HEK293 (cell line): ENCODE data around the gene ABCF1.

Source experiments
- CTCF ChIA-PET: fragments of 350-600 bp; formaldehyde crosslinking; extraction: SDS; loops from one replicate; lab custom pipeline; 2021; ENCODE audit warnings: antibody characterized with exemption; lab: Yijun Ruan, JAX
- POLR2A ChIA-PET: fragments of 300-600 bp; formaldehyde crosslinking; extraction: SDS; loops from one replicate; lab custom pipeline; 2020; ENCODE audit warnings: antibody characterized with exemption, inconsistent platforms; lab: Yijun Ruan, JAX
- H3K27ac ChIP-seq: fragments of 200-500 bp; sonication (Bioruptor generic); 2 replicates; pipeline ENCODE4 v1.5.1; 2014; ENCODE audit warnings: low read depth, low read length, control low read depth, inconsistent platforms; ENCODE audit errors: extremely low read depth
- H3K36me3 ChIP-seq, 2 experiments: fragments of 200-500 bp in 1 of 2; sonication (Bioruptor generic) in 1 of 2; 1 replicate in 1 of 2; 2 replicates in 1 of 2; pipeline ENCODE4 v1.5.1; 2014 to 2017; ENCODE audit warnings: inconsistent platforms in 2 of 2, low read length in 2 of 2; ENCODE audit not compliant: control insufficient read depth in 2 of 2, insufficient read depth in 1 of 2
- H3K4me1 ChIP-seq: fragments of 200-500 bp; sonication (Bioruptor generic); 2 replicates; pipeline ENCODE4 v1.5.1; 2014; ENCODE audit warnings: mild to moderate bottlenecking, low read length, inconsistent platforms; ENCODE audit not compliant: control insufficient read depth, insufficient read depth
- H3K4me3 ChIP-seq: 2 replicates; pipeline ENCODE4 v1.5.1; 2011; ENCODE audit warnings: low read depth, mild to moderate bottlenecking, control low read depth, low read length, moderate library complexity
- H3K9me3 ChIP-seq: fragments of 200-500 bp; sonication (Bioruptor generic); 2 replicates; pipeline ENCODE4 v1.5.1; 2014; ENCODE audit warnings: low read depth, low read length, inconsistent platforms; ENCODE audit not compliant: control insufficient read depth, insufficient read depth
- FEZF1 ChIP-seq: fragments of 450-650 bp; formaldehyde crosslinking; IDR thresholded peaks from 2 replicates; pipeline ENCODE4 v1.5.1; 2016; ENCODE audit warnings: missing biosample characterization, missing genetic modification characterization
- KLF7 ChIP-seq: fragments of 450-650 bp; formaldehyde crosslinking; IDR thresholded peaks from 2 replicates; pipeline ENCODE4 v1.5.1; 2016; ENCODE audit warnings: missing biosample characterization, missing genetic modification characterization, borderline replicate concordance
- KLF8 ChIP-seq: fragments of 450-650 bp; formaldehyde crosslinking; IDR thresholded peaks from 2 replicates; pipeline ENCODE4 v1.5.1; 2016; ENCODE audit warnings: missing biosample characterization, missing genetic modification characterization
- PRDM1 ChIP-seq: fragments of 450-650 bp; formaldehyde crosslinking; IDR thresholded peaks from 2 replicates; pipeline ENCODE4; 2016; ENCODE audit warnings: missing biosample characterization, missing genetic modification characterization
- SALL2 ChIP-seq: fragments of 450-650 bp; formaldehyde crosslinking; IDR thresholded peaks from 2 replicates; pipeline ENCODE4 v1.5.0; 2017; ENCODE audit warnings: missing biosample characterization, mild to moderate bottlenecking, missing genetic modification characterization, borderline replicate concordance
- YY1 ChIP-seq: fragments of 450-650 bp; formaldehyde crosslinking; IDR thresholded peaks from 2 replicates; pipeline ENCODE4 v1.5.1; 2018; ENCODE audit warnings: missing biosample characterization, missing genetic modification characterization
- ZFHX2 ChIP-seq: fragments of 450-650 bp; formaldehyde crosslinking; conservative IDR thresholded peaks from 2 replicates; pipeline ENCODE4 v1.5.1; 2016; ENCODE audit warnings: missing biosample characterization, missing genetic modification characterization
- ZNF114 ChIP-seq: fragments of 450-650 bp; formaldehyde crosslinking; IDR thresholded peaks from 2 replicates; pipeline ENCODE4 v1.5.0; 2017; ENCODE audit warnings: missing biosample characterization, missing genetic modification characterization
- ZNF132 ChIP-seq: fragments of 450-650 bp; formaldehyde crosslinking; IDR thresholded peaks from 2 replicates; pipeline ENCODE4 v1.5.1; 2017; ENCODE audit warnings: missing biosample characterization, missing genetic modification characterization, borderline replicate concordance
- ZNF16 ChIP-seq: fragments of 450-650 bp; formaldehyde crosslinking; IDR thresholded peaks from 2 replicates; pipeline ENCODE4 v1.5.1; 2016; ENCODE audit warnings: low read depth, missing biosample characterization, missing genetic modification characterization
- ZNF2 ChIP-seq: fragments of 450-650 bp; formaldehyde crosslinking; IDR thresholded peaks from 2 replicates; pipeline ENCODE4 v1.5.1; 2016; ENCODE audit warnings: missing biosample characterization, missing genetic modification characterization
- ZNF248 ChIP-seq: fragments of 450-650 bp; formaldehyde crosslinking; IDR thresholded peaks from 2 replicates; pipeline ENCODE4 v1.5.1; 2017; ENCODE audit warnings: missing biosample characterization, missing genetic modification characterization
- ZNF274 ChIP-seq, 2 experiments: fragments of 200-500 bp in 1 of 2; fragments of 450-650 bp in 1 of 2; sonication (Bioruptor generic) in 1 of 2; formaldehyde crosslinking in 1 of 2; IDR thresholded peaks; 2 replicates each; pipeline versions ENCODE4 v1.5.1 to v1.6.1; 2014 to 2016; ENCODE audit warnings: borderline replicate concordance in 1 of 2, inconsistent platforms in 1 of 2, low read length in 1 of 2, missing biosample characterization in 1 of 2, missing genetic modification characterization in 1 of 2
- ZNF280D ChIP-seq: fragments of 450-650 bp; formaldehyde crosslinking; IDR thresholded peaks from 2 replicates; pipeline ENCODE4 v1.5.1; 2016; ENCODE audit warnings: missing biosample characterization, missing genetic modification characterization
- ZNF488 ChIP-seq: fragments of 450-650 bp; formaldehyde crosslinking; IDR thresholded peaks from 2 replicates; pipeline ENCODE4 v1.5.1; 2016; ENCODE audit warnings: missing biosample characterization, missing genetic modification characterization
- ZNF555 ChIP-seq: fragments of 450-650 bp; formaldehyde crosslinking; conservative IDR thresholded peaks from 2 replicates; pipeline ENCODE4 v1.5.1; 2017; ENCODE audit warnings: missing biosample characterization, mild to moderate bottlenecking, missing genetic modification characterization, inconsistent platforms
- ZNF623 ChIP-seq: fragments of 450-650 bp; formaldehyde crosslinking; IDR thresholded peaks from 2 replicates; pipeline ENCODE4 v1.5.1; 2016; ENCODE audit warnings: missing biosample characterization, missing genetic modification characterization
- ZNF645 ChIP-seq: fragments of 450-650 bp; formaldehyde crosslinking; IDR thresholded peaks from 2 replicates; pipeline ENCODE4; 2016; ENCODE audit warnings: missing biosample characterization, missing genetic modification characterization
- ZNF654 ChIP-seq: fragments of 450-650 bp; formaldehyde crosslinking; IDR thresholded peaks from 2 replicates; pipeline ENCODE4 v1.5.1; 2016; ENCODE audit warnings: low read depth, missing biosample characterization, missing genetic modification characterization
- ZNF707 ChIP-seq: fragments of 450-650 bp; formaldehyde crosslinking; IDR thresholded peaks from 2 replicates; pipeline ENCODE4 v1.5.1; 2016; ENCODE audit warnings: missing biosample characterization, missing genetic modification characterization
- ZSCAN30 ChIP-seq: fragments of 450-650 bp; IDR thresholded peaks from 2 replicates; pipeline ENCODE4 v1.5.1; 2018; ENCODE audit warnings: missing biosample characterization, mild to moderate bottlenecking, missing genetic modification characterization, moderate library complexity
- TF ChIP-seq, protein P1 (sequence below): fragments of 450-650 bp; formaldehyde crosslinking; IDR thresholded peaks from 2 replicates; pipeline ENCODE4 v1.5.1; 2016; ENCODE audit warnings: missing biosample characterization, missing genetic modification characterization, low read depth
- TF ChIP-seq, protein P2 (sequence below): fragments of 450-650 bp; formaldehyde crosslinking; optimal IDR thresholded peaks from 2 replicates; pipeline ENCODE3; 2016; ENCODE audit warnings: missing biosample characterization, mild to moderate bottlenecking, missing genetic modification characterization
- TF ChIP-seq, protein P3 (sequence below): fragments of 450-650 bp; formaldehyde crosslinking; IDR thresholded peaks from 2 replicates; pipeline ENCODE4 v1.5.1; 2017; ENCODE audit warnings: missing biosample characterization, mild to moderate bottlenecking, missing genetic modification characterization, moderate library complexity

Gene ABCF1

GRCh38 chr6:30614044-30614842 lies 43.0 kb downstream of the ABCF1 start:
- POLR2A ChIA-PET = interaction anchor here (0.6 to 4.8 kb wide), 53 partner anchors 8 to 517 kb away, joined by 3 to 197 read pairs (median 6); partner anchors contain the start of genes ABCF1, ATAT1, C6orf136 and DDR1
- peaks cover 18% of the 10 kb centered on the region for H3K4me1 ChIP-seq

GRCh38 chr6:30614843-30615218 lies 43.6 kb downstream of the ABCF1 start:
- peaks cover 18% of the 10 kb centered on the region for H3K4me1 ChIP-seq
- TF ChIP-seq YY1 (tag by site-specific recombination) = peak; percentile 82
- TF ChIP-seq ZNF707 (tag by site-specific recombination) = no peak
- no peak for TF ChIP-seq ZNF555 (tag by site-specific recombination)
- TF ChIP-seq ZNF114 = no peak
- TF ChIP-seq ZNF488 (tag by site-specific recombination) = no peak
- TF ChIP-seq ZFHX2 (tag by site-specific recombination) = peak; percentile 26; the same call in 1 of the 2 replicates
- TF ChIP-seq ZNF654 = no peak
- TF ChIP-seq, protein P1, sequence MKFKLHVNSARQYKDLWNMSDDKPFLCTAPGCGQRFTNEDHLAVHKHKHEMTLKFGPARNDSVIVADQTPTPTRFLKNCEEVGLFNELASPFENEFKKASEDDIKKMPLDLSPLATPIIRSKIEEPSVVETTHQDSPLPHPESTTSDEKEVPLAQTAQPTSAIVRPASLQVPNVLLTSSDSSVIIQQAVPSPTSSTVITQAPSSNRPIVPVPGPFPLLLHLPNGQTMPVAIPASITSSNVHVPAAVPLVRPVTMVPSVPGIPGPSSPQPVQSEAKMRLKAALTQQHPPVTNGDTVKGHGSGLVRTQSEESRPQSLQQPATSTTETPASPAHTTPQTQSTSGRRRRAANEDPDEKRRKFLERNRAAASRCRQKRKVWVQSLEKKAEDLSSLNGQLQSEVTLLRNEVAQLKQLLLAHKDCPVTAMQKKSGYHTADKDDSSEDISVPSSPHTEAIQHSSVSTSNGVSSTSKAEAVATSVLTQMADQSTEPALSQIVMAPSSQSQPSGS (tag by site-specific recombination) = peak; percentile 96
- peak; percentile 38; the same call in 1 of the 2 replicates for TF ChIP-seq KLF8 (tag by site-specific recombination)

More at GRCh38 chr6:30614044-30614842, 43.0 kb downstream of the ABCF1 start:
- no peaks in the 10 kb centered on the region for H3K9me3 ChIP-seq
- H3K27ac ChIP-seq = peak overlapping the region; percentile 65
- peaks cover 3 to 39% of the 10 kb centered on the region in 2 experiments for H3K36me3 ChIP-seq
- CTCF ChIA-PET = interaction anchor here (0.6 to 3.2 kb wide), 12 partner anchors 10 to 161 kb away, joined by 3 to 29 read pairs (median 6); no protein-coding TSS in a partner anchor
- TF ChIP-seq ZNF2 (peak; percentile 21; the same call in 1 of the 2 replicates), KLF7 (tag by site-specific recombination) (no peak), ZNF248 (tag by site-specific recombination) (no peak), ZNF623 (no peak), FEZF1 (tag by site-specific recombination) (no peak), ZNF16 (tag by site-specific recombination) (no peak), ZNF132 (no peak), ZNF274 (IDR thresholded peaks at IDR 0.05; ENCODE audit: low read length) (no peak), ZNF274 (tag by site-specific recombination; IDR thresholded peaks at IDR 0.05; ENCODE audit: borderline replicate concordance) (no peak), ZNF280D (tag by site-specific recombination) (no peak), ZNF645 (tag by site-specific recombination) (no peak), SALL2 (tag by site-specific recombination) (no peak), PRDM1 (tag by site-specific recombination) (peak; percentile 73; the same call in 1 of the 2 replicates), ZNF555 (tag by site-specific recombination) (no peak), ZSCAN30 (no peak)
- TF ChIP-seq, protein P2, sequence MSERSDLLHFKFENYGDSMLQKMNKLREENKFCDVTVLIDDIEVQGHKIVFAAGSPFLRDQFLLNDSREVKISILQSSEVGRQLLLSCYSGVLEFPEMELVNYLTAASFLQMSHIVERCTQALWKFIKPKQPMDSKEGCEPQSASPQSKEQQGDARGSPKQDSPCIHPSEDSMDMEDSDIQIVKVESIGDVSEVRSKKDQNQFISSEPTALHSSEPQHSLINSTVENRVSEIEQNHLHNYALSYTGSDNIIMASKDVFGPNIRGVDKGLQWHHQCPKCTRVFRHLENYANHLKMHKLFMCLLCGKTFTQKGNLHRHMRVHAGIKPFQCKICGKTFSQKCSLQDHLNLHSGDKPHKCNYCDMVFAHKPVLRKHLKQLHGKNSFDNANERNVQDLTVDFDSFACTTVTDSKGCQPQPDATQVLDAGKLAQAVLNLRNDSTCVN (tag by site-specific recombination) = peak; percentile 5
- TF ChIP-seq, protein P3, sequence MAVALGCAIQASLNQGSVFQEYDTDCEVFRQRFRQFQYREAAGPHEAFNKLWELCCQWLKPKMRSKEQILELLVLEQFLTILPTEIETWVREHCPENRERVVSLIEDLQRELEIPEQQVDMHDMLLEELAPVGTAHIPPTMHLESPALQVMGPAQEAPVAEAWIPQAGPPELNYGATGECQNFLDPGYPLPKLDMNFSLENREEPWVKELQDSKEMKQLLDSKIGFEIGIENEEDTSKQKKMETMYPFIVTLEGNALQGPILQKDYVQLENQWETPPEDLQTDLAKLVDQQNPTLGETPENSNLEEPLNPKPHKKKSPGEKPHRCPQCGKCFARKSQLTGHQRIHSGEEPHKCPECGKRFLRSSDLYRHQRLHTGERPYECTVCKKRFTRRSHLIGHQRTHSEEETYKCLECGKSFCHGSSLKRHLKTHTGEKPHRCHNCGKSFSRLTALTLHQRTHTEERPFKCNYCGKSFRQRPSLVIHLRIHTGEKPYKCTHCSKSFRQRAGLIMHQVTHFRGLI (tag by site-specific recombination) = no peak
- H3K4me3 ChIP-seq = peak overlapping the region; percentile 20

More at GRCh38 chr6:30614843-30615218, 43.6 kb downstream of the ABCF1 start:
- Histone ChIP-seq H3K36me3 (peaks cover under 1 to 39% of the 10 kb centered on the region in 2 experiments; a peak in 2 of 3 replicates), H3K9me3 (no peaks in the 10 kb centered on the region), H3K4me3 (peak overlapping the region; percentile 74), H3K27ac (peak overlapping the region; percentile 65)
- POLR2A ChIA-PET = interaction anchor here (0.6 to 4.8 kb wide), 41 partner anchors 8 to 516 kb away, joined by 3 to 197 read pairs (median 5); partner anchors contain the start of genes ABCF1, ATAT1, C6orf136 and DDR1
- CTCF ChIA-PET = interaction anchor here (0.6 to 3.2 kb wide), 10 partner anchors 16 to 129 kb away, joined by 3 to 16 read pairs (median 3); partner anchors contain the start of gene DHX16
